NCI-H1048 (cell line): ENCODE measurements around the gene ZBTB20.

Source experiments
- DNase-seq: peaks from one replicate; lab custom pipeline; 2025; lab: John Stamatoyannopoulos, UW

Gene ZBTB20

DNA sequence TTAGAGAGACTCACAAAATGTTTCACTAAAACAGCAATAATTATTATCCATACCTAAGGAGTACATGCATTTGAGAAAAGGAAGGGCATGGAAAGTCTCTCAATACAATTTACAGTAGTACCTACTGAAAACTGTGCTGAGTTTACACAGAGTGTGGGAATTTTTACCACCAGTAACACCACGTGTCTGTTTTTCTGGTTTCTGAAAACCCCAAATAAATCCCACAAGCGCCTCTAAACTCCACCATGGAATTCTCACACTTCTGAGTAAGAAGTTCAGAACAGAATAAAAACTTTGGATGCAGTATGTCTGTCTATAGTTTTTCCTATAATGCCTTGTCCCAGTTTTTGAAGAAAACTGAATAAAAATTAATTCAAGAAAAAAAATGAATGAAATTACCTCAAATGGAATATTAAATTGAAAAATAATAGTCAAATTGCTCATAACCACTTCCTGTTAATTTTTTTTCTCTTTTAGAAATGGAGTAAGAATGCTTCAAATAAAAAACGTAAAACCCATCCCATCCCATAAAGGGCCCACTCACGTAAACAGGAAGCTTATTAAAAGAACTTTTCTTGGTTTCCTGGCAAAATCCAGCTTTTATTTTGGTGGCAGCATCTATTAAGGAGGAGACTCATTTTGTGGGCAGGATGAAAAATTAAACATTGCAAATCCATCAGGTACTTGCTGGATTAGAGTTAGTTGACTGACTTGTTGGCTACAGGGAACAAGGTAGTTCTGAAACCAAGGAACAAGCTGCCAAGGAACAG is 475.2 kb downstream of the ZBTB20 start:
- DNase-seq, result no peak

- DNase-seq, result no peak
Measured at GRCh38 chr3:114669614-114670013, 477.5 kb downstream of the ZBTB20 start.

GRCh38 chr3:114668099-114668498 is 479.0 kb downstream of the ZBTB20 start:
- no peak for DNase-seq

GRCh38 chr3:114666623-114667022 is 480.5 kb downstream of the ZBTB20 start:
- no peak for DNase-seq

- no peak for DNase-seq
Measured at GRCh38 chr3:114664006-114664405, 483.1 kb downstream of the ZBTB20 start.

DNA sequence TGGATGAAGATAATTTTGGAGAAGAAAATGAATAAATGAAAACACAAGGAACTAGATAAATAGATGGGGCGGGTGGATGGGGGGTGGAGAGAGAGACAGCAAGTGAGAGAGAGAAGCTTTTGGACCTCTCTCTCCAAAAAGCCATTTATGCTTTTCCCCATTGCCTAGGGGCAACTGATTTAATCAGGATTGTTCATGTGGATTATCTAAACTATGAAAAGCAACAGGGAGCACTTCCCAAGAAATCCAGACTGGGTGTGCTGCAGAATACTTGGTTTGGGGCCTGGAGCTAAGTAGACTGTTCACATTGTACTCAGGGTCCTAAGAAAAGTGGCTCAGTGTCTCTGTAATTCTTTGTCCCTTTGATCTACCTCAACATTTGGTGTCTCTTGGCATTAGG is 486.3 kb downstream of the ZBTB20 start:
- DNase-seq, result no peak

DNA sequence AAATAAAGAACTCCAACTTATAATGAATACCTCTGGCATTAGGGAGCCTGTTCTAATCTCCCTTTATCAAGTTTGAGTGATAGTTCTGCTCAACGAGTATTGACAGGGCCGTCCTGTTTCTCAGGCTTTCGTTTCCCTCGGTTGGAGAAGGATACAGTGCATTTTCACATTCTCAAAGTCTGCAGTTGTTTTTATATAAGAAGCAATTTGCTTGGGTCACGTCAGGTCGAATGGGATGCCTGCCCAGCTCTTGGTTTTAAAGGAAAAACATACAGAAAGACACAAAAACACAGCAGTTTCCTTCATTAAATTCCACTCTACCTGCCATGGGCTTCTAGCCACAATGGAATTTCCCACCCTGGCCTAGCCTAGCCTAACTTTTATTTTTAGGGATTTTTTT is 487.0 kb downstream of the ZBTB20 start:
- DNase-seq, result no peak

GRCh38 chr3:114659109-114660061 is 487.7 kb downstream of the ZBTB20 start:
- DNase-seq, result no peak

DNA sequence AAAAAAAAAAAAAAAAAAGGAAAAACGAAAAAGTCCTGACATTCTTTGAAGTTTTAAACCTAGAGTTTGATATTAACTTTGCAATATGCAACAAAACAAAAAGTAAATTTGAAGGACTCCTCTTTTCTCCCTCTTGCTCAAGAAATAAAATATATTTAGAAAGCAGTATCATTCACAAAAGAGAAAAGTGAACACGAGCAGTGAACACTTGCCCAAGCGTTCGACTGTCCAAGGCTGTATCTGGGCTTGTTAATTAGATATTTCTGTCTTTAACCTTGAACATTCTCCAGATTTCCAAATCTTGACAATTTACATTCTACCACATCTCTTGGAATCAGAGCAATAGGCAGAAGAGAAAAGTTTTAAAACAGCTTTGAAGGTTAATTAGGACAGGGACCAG is 495.5 kb downstream of the ZBTB20 start:
- DNase-seq, result no peak

DNA sequence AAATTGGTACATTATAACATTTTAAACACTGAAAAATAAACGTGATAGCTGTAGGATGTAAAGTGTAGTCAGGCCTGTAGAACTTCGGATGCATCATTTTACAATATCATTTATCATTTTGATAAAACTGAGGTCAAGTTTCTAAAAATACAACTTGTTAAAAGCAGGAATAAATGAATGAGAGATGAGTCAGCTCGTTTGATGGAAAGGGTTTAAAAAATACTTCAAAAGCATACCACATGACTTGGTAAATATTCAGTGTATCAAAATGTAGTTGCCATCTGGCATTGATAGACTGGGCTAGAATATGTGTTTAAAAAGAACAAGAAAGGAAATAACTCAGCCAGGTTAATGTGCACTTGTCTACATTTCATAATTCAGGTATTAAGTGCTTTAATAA is 496.3 kb downstream of the ZBTB20 start:
- no peak for DNase-seq

DNA sequence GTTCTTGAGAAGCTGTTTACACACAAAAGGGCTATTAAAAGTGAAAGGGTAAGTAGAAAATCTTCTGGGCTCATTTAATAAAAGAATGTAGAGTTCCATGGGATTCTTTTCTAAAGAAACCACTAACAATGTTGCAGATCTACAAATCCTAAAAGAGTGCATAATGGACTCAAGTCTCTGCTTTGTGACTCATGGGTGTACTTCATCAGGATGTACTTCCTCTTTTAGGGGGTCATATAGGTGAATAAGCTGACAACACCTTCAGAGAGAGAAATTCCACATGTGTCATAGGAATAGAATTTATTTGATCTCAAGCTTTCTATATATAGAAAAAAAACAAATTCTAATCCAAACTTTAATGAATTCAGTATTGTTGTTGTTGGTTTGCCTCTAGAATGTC is 497.8 kb downstream of the ZBTB20 start:
- DNase-seq, result no peak

DNA sequence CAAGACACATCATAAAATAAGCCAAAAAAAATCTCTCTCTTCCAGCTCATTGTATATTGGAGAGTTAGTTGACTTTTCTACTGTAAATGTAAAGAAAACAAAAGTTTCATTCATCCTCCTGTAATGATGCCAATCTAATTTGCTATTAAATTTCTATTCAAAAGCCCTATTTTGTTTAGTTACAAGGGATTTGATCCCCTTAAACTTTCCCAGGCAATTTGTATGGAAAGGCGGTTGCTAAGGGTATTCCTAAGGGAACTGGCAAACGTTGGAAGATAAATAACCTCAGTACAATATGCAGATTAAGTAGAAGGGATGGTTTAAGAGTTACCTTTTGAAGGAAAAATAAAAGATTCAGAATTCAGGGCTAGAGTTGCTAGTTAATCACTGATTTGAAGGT is 500.6 kb downstream of the ZBTB20 start:
- DNase-seq, result peak; percentile 82

- no peak for DNase-seq
Measured at GRCh38 chr3:114645392-114645791, 501.7 kb downstream of the ZBTB20 start.

- no peak for DNase-seq
Measured at GRCh38 chr3:114644367-114644766, 502.7 kb downstream of the ZBTB20 start.

DNA sequence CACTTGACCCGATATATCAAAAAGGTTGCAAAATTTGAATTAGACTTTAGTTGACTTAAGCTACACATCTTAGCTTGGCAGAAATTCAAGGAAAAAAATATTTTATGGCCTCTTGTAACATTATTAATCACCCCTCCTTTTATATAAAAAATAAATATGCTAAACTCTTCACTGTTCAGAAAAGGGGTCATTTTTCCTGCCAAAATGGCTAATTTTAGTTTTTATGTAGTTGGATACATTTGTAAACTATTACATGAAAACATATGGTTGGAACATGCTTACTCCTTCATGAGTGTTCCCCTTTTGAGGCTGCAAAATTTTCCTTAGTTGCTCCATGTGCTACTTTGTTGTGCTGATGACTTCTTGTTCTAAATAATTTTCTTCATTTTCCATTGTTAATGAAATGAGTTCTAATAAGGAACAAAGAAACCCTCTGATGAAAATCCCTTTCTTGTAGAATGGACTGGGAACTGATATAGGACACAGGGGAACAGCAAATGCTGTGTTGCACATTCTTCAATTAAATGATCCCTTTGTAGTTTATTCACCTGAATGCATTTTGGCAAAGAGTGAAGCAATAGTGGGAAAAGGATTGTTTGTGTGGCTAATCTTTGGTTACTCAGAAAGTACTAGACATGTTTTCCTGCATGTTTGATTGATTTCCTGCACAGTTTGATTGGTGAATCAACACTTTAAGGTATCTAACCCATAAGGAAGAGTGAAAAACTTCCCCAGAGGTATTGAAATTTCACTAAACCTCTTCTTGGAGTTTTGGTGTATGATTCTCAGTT is 503.9 kb downstream of the ZBTB20 start:
- no peak for DNase-seq

GRCh38 chr3:114640126-114640525 is 507.0 kb downstream of the ZBTB20 start:
- no peak for DNase-seq

GRCh38 chr3:114639171-114639570 is 507.9 kb downstream of the ZBTB20 start:
- peak; percentile 7 for DNase-seq

DNA sequence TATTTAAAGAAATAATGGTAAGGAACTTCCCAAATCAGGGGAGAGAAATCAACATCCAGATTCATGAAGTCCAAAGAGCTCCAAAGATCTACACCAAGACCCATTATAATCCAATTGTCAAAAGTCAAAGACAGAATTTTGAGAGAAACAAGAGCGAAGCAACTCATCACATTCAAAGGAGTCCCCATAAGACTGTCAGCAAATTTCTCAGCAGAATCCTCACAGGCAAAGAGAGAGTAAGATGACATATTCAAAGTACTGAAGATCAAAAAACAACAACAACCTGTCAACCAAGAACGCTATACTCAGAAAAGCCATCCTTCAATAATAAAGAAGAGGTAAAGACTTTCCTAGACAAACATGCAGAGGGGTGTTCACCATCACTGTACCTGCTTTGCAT is 511.2 kb downstream of the ZBTB20 start:
- DNase-seq, result no peak

DNA sequence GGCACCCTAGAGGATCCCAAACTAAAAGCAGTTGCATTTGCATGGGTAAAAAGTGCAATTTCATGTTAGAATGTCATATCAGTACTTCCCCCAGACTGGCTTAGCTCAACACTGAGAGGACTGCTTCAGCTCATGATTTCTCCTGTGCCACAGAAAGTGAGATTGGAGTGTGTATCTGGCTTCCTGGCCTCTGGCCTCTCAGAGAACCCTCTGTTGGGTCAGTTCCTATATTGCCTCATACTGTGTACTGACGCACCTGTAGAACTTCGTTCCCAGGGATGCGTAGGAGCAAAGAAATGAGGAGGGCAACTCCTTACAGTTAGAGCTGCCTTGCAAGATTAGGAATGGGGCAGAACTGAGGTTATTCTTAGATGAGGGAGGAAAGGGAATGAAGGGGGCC is 512.5 kb downstream of the ZBTB20 start:
- DNase-seq, result no peak

DNA sequence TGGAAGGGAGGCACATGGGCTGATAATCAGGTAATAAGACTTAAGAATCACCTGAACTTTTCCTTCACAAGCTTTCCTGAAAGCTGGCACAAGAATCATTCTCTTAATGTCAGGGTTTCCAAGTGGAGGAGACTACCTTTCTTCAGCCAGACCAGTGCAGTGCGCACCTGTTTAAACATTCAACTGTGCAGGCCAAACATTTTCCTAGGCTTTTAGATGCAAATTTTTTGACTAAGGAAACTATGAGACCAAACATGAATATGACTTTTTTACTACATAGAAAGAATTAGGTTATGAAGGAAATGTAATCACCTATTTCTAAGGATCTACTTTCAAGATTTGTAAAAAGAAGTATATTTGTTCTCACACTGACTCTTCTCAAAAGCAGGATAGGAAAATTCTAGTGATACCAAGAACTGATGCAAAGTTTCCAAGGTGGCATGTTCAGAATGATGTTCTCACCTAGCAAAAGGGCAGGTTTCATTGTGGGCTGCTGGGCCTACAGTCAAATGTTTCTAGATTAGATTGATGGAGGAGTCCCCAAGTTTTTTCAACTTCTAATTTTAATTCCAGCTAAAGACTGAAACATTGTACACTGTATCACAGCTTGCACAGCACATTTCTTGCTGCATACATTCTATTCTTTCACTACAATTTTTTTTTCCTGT is 514.2 kb downstream of the ZBTB20 start:
- DNase-seq, result peak; percentile 34

- DNase-seq, result no peak
Measured at GRCh38 chr3:114627770-114628169, 519.3 kb downstream of the ZBTB20 start.

DNA sequence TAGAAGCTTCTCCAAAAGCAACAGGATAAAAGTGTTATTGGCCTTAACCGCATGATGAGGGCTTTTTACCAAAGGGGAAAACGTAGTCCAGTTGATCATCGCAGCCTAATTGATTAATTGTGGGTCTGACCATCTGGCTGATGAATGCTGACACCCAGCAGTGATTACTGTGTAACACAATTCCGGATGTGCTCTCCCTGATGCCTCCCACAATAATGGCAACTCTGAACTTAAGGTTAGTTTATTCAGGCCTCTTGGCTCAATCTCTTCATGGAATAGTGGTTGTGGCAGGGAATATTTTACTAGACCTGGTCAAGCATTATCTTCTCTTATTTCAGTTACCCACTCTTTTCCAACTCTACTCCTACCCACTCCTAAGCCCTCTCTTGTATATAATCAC is 520.3 kb downstream of the ZBTB20 start:
- DNase-seq, result no peak
